MV-4-11 (cell line): ENCODE data around the gene CLUH.
"Not testable (repeated sequence)": the region's sequence is repeated elsewhere in the genome, so short reads cannot be mapped to it uniquely, and the experiment has no call there.

Source experiments
- DNase-seq: peaks from one replicate; lab custom pipeline; 2025; lab: John Stamatoyannopoulos, UW

CLUH gene

DNA sequence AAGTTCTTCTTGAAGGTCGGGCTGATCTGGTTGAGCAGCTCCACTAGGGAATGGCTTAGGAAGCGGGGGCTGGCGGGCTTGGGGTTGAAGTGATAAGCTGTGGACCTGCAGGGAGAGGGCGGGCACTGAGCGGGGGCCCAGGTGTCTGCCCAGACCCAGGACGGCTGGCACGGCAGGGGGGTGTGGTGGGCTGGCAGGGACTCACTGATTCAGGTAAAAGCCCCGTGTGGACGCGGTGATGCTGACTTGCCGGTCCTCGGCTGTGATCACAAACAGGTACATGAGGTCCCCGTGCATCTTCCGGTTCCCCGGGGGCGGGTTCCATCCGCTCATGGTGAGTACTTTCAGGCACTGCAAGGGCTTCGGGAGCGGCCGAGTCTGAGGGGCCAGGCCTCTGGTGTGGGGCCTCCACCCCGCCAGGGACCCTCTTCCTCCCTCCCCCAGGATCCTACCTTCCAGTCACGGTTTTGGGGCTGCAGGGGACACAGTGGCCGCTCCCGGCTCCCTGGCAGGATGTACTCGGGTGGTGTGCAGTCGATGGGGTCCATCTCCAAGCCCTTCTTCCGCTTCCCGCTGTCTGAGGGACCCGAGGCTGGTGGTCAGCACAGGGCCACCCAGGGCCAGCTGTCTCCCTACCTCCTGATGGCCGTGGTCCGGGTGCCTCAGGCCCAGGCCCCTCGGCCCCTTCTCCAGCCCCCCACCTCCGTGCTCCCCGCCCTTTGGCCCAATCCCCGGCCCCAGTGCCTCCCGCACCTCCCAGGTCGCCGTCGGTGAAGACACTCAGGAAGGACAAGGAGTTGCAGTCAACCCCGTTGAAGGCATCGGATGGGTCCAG lies 10.2 kb downstream of the CLUH start:
- DNase-seq: no peak

DNA sequence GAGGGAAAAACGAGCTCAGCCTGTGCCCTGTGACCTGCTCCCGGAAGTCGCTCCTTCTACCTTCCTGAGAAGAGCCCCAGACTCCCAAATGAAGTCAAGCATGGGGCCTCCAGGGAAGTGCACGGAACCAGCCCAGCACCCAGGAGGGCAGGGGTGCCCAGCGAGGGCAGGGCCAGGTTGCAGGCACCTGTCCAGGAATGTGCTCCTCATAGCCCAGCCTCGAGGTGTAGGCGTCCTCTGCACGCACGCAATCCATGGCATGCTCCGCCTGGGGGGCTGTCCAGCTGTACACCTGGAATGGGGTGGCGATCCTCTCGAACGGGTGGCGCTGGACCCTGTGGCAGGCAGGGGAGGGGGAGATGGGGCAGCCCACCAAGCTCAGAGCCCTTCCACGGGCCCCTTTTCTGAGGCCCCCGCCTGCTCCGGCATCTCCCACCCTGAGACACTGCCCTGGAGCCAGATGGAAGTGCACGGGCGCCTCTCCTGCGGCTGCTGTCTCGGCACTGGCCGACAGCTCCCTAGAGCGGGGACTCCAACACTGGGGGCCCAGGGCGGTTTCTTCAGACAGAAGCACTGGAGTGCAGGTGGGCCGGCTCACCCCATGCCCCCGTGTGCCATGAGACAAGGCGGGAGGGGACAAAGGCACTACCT lies 10.9 kb downstream of the CLUH start:
- no peak for DNase-seq

DNA sequence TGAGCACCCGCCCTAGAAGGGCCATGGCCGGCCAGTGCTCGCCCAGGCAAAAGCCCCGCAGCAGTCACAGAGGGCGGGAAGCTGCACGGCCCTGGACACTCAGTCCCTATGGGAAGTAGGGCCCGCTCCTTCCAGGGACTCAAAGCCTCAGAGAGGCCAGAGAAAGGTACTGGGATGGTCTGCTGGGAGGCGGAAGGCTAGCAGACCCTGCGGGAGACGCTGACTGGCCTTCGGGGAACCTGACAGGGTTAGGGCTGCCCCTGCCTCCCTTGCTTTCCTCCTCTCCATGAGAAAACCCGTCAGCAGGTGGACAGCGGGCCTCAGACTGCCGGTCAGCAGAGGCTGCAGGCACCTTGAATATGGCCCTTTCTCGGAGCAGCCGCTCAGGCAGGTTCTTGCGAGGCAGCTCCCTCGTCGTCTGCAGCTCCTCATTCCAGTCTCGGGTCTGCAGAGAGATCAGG lies 11.5 kb downstream of the CLUH start:
- no peak for DNase-seq

DNA sequence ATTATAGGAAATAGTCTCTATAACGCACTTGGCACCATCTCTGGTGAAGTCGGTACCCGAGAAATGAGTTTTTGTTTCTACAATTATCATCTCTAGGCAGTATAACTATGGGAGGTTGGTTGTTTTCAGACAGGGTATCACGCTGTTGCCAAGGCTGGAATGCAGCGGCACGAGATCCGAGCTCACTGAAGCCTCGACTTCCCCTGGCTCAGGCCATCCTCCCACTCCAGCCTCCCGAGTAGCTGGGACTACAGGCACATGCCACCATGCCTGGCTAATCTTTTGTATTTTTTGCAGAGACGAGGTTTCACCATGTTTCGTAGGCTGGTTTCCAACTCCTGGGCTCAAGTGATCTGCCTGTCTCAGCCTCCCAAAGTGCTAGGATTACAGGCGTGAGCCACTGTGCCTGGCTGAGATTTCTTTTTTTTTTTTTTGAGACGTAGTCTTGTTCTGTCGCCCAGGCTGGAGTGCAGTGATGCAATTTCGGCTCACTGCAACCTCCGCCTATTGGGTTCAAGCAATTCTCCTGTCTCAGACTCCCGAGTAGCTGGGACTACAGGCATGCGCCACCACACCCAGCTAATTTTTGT lies 12.3 kb downstream of the CLUH start:
- DNase-seq: not testable (repeated sequence)

DNA sequence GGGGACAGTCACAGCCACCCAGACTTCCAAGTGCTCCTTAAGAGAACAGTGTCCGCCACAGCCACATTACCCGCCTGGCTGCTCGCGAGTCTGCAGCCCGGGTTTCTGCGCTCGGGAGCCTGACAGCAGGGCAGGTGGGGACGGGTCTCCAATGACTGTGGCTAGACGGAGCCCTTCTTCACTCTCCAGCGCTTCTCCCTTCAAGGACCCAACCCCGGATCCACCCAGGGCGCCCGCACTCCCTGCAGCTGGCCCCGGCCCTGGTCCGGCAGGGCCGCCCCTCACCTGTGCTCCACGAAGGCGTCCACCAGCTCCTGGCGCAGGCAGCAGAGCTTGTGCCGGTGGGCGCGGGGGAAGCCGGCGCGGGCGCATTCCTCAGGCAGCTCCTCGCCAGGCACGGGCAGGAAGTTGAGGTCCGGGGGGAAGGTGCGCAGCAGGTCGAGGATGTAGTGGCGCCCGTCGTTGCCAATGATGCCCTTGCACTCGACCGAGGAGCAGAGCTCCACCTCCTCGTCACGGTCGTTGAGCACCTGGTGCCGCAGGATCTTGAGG lies 13.9 kb downstream of the CLUH start:
- DNase-seq: no peak

DNA sequence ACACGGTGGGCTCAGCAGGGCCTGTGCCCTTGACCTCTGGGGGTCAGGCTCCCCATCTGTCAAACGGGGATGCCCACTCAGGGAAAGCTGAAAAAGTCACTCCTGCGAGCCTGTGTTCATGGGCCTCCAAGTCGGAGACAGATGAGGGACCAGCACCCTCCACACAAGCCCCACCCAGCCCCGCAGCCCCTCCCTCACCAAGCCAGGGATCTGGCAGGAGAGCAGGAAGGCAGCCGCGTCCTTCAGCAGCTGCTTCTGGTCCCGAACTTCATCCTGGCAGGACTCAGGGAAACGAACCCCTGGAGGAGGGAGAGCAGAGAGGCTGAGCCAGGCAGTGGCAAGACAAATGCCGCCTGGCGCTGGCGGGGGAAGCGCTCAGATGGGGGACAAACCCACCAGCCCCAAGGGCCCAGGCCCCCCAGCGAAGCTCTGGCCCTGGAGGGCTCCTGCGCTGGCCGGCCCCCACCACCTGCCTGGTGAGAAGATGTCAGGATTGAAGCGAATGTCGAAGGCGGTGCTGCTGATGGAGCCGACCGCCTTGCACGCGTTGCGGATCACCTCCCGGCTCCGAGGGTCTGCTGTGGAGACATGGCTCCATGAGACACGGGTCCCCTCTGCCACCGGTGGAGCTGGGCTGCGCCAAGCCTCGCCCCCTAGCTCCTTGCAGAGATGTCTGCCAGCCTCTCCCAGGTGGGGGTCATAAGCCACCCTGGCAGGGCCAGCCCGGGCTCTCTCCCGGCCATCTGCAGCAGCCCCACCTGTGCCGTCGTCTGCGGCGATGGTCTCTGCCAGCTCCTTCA lies 15.4 kb downstream of the CLUH start:
- DNase-seq: no peak

DNA sequence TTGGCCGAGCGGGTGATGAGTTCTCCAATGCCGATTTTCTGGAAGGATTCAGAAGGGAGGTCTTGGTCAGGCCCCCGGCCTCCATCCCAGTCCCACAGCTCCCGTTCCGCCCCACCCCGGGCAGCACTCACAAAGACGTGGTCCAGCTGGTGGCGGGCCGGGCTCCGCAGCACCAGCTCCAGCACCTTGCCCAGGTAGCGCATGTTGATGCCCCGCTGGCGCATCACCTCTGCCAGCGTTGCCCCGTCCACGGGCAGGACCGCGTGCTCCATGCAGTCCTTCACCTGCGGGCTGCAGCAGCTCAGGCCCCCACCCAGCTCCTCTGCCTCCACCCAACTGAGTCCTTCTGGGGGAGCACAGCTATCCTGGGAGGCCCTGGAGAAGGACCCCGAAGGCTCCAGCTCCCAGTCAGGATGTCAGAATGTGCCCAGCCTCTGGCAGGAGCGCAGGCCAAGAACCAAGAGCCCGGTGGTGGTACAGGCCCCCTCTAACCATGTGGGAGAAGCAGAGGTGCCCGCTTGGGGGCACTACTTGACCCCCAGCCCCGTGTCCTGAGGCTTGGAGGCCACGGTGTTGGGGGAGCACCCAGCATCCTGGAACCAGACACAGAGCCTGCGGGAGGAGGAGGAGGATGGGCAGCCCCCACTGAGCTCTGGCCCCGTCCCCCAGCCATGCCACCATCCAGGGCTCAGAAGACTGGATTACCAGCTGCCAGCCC lies 16.2 kb downstream of the CLUH start:
- no peak for DNase-seq

DNA sequence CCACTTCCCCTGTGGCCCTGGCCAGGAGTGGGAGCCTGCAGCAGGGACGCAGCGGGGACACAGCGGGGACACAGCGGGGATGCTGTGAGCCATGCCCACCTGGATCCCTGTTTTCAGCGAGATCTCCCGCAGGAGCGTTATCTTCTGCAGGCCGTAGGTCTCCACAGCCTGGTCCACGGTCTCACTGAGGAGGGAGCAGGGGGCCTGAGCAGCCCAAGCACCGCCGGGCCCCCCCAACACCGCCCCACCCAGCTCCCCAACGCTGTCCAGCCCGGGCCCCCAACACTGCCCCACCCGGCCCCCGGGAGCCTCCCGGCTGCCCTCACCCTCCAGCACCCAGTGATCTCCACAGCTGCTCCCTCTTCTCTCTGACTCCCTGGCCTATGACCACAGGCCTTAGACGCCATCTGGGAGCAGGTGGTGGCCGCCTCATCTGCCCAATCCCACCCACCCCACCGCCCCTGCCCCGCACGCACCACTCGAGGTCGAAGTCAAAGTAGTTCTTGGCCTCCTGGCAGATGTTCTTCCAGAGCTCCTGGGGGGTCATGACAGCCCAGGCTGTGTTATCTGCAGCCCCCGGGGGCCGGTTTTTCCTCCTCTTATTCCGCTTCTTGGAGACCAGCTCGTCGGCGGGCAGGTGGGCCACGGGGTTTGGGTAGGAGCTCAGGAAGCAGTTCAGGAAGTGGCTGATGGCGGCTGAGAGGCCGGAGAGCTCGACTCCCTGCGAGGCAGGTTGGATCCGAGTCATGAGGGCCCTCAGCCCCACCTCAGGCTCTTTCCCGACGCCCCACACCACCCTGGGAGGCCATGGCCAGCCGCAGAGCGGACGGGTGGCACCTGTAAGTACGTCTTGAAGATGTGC lies 17.0 kb downstream of the CLUH start:
- no peak for DNase-seq

DNA sequence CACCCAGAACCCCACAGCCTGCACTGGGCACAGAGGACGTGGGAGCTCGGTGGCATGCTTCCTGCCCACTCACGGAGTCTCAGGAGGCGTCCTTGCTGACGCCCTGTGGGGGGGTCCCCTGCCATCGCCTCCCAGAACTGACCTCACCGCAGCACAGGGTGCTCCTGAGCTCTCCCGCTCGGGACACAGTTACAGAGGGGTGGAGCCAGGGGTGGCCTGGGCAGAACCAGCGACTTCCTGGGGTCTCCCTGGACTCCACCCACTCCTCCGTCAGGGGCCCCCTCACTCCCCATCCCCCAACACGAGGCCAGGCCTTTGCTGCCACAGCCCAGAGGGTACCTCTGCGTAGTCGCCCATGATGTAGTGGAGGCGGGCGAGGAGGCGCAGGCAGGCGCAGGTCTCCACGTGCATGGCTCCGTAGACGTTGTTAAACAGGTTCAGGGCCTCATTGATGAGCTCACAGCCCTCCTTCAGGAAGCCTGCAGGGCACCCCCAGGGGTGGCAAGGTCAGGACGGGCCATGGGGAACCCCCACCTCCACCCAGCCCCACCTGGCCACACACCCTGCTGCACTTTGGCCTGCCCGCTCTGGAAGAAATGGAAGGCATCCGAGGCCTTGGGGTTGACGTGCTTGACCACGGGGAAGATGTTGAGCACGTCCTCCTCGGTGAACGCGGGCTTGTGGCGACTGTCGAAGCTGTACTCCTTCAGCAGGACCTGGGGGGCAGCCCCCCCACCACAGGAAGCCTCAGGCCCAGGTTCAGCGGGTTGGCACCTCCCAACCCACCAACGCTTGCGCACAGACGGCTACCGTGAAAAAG lies 17.8 kb downstream of the CLUH start:
- DNase-seq: no peak

DNA sequence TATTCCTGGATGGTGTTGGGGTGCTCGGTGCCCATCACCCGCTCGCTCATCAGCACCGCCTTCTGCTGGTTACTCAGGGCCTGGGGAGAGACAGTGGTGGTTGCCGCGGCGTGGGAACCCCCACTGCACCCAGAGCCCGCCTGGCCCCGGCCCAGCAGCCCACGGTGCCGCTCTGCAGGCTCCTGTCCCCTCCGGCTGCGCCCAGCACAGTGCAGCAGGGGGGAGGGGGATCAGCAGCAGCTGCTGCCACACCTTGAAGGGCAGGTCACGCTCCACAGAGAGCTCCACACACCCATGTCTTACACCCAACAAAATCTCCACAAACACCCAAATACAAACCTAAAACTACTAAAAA lies 18.8 kb downstream of the CLUH start:
- DNase-seq: no peak

DNA sequence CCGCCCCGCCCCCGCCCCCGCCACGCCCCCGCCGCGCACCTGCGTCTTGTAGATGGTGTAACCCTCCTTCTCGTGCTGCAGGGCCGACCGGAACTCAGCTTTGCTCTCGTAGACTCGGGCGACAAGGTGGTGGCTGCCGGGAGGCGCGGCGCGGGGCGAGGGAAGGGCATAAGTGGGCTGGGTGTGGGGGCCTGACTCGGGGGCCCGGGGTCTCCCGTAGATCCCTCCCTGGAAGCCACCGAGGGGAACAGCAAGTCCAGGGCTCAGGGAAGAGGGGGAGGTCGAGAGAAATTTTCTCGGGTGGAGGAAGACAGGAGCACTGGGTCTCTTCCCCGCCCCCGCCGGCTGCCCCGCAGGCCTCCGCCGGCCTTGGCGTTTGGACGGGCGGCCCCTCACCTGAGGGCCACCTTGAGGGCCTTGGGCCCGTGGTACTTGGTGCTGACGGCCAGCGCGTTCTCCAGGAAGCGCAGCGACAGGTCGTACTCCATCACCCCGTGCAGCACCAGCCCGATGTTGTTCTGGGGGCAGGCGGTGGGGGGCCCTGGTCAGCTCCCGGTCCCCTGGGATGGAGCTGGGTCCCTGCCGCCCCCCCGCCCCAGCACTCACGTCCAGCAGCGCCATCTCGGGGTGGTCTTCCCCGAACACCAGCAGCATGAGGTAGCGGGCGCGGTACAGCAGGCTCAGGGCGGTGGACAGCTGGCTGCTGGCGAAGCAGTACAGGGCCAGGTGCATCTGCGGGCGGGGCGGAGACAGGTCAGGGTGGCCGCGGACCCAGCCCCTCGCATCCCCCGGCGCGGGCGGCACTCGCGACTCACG lies 19.4 kb downstream of the CLUH start:
- DNase-seq: no peak

DNA sequence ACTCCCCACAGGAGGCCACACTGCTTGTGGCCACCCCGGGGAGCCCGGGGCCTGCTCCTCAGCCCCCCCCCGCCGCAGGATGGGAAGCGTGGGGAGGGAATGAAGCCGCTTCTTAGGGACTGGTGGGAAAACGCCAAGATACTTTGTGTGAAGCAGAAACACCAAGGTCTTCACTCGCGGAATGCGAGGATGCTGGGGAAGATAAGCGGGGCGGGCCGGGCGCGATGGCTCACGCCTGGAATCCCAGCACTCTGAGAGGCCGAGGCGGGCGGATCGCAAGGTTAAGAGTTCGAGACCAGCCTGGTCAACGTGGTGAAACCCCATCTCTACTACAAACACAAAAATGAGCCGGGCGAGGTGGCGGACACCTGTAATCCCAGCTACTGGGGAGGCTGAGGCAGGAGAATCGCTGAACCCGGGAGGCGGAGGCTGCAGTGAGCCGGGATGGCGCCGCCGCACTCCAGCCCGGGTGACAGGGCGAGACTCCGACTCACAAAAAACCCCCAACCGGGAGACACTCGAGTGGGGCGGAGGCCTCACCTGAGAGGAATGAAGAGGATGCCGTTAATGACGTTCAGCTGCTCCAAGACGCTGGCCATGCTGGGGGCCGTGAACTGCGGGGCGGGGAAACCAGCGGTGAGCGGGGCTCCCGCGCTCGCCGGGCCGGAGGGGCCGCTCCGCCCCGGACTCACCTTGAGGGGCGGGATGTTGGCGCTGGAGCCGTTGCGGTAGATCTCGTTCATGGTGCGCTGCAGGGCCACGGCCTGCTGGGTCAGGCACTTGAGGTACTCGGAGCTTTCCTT lies 20.3 kb downstream of the CLUH start:
- no peak for DNase-seq

DNA sequence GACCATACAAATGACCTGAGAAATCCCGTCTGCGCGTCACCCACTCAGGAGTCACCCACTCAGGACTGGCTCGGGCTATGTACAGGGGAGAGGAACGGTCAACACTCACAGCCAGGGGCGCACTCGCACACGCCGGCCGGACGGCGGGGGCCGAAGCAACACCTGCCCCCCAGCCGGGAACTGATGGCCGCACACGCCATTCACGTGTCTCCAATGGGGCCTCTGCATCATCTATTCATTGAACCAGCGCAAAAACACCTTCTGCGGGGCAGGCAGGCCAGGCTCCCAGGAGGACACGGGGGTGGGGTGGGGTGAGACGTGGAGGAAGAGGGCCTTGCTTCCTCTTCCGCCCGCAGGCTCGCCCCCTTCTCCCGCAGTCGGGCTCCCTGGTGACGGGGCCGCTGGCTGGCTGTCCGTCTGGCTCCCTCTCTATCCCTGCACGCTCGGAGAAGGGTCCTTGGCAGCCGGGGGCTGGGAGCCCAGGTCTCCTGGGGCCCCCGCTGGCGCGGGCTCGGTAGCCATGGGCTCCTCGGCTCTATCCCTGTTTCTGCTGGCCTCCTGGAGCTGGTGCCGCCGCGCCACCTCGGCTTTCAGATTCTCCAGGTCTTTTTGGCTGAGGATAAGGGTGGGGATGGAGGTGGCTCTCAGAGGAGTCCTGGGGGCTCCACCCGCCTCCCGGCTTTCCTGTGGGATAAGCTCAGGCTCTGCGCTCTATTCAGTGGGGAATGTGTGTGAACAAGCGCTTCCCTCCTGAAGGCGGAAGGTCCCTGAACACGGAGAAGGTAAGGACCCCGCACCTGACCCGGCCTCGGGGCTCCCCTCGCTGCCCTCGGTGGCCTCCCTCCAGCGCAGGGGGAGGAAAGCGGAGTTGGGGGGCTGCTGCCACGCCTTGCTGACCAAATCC lies 21.1 kb downstream of the CLUH start:
- no peak for DNase-seq

DNA sequence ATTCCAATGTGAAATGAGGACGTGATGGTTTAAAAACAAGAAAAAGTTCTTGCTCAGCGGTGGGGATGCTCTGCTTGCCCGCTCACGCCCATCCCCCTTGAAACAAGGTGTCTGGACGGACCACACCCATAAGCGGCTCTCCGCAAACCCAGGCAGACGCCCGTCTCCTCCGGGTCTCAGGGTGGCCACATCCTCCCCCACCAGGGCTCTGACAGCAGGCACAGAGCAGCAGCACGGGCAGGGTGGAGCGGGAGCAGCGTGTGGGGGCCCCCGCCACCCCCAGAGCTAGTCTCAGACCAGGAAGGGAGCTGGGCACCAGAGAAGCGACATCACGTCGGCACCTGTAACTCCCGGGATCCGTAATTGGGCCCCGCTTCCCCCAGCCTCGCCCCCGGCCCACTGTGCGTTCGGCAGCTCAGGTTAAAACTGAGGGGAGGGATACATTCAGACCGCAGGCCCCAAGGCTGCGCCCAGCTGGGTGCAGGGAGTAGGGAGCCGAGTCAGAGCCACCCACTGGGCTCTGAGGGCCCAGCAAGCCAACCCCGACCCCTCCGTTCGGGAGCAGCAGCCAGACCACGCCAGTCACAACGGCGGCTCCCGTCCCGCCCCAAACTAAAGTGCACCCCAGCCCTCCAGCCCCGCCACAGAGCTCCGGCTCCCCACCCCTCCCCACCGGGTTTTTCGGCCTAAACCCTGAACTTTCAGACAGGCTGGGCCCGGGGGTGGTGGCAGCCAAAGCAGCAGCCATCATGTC lies 22.0 kb downstream of the CLUH start:
- no peak for DNase-seq

DNA sequence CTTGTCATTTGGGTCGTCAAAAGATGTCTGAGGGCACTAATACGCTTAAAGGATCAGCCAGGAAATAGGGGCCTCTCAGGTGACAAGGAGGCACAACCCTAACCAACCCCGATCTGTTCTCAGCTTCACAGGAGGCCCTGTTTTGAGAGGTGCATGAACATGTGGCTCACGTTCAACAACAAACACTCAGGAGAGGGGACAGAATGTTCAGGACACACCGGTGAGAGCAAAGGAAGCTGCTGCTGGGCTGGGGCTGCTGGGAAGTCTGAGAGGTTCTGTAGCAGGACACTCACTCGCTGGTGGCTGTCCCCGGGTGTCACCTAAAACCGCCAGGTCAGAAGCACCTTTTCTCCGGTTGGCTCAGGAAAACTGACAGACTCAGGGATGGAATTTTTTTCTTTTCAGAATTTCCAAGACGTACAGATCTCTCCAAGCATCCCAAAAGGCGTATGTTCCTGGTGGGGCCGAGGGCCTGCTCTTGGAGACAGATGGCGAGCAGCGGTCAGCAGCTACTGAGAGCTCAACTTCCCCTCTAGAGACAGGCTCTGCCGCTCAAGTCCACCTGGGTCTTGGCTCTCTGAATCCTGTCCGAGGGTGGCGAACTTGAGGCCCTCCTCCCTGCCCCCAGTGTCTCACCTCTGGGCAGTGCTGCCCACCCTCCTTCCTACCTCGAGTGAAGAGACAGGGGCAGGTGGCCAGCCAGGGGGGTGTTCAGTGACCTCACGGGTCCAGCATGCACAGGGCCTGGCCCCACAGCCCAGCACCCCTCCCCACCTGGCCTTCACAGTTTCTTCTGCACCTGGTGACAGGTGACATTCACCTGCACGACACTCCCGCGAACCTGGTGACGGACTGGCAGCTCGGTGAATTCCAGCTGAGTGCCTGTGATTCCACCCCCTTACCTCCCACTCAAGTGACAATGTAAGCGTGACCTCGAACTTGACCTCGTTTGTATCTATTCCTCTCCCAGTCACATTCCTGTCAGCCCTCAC lies 22.9 kb downstream of the CLUH start:
- no peak for DNase-seq
